ENCODE measurements around the gene ADI1. TPM values are rescaled to one million over a fixed set of nuclear protein-coding genes. Genes with fewer than 3 reads are reported as not detected.

The ADI1 gene
- total RNA-seq (2022; extraction: Qiagen RNA extraction) = 50.0 to 61.1 TPM (median 57.2 TPM) in 5 replicates

GRCh38 chr2:3519255-3520205, at the start of gene ADI1:
Gene ADI1 (minus strand): TSS chr2:3519531. CDS start chr2:3519487, 44 bp downstream.

GRCh38 chr2:3558205-3559014, 39.1 kb upstream of the ADI1 start, which contains the start of gene RNASEH1:
Gene RNASEH1 (minus strand): TSS chr2:3558333. CDS start chr2:3558260, 73 bp downstream.

Other genes starting within 250 kb of the ADI1 start
- 38.1 to 42.8 TPM (median 41.2 TPM) in 5 replicates for gene EIPR1, start 141.7 kb downstream of the ADI1 start, total RNA-seq (2022; extraction: Qiagen RNA extraction)
- 52.6 to 66.9 TPM (median 64.5 TPM) in 5 replicates for gene TRAPPC12, start 139.8 kb downstream of the ADI1 start, total RNA-seq (2022; extraction: Qiagen RNA extraction)
- 45.9 to 61.9 TPM (median 49.5 TPM) in 5 replicates for gene RNASEH1, start 38.8 kb upstream of the ADI1 start, total RNA-seq (2022; extraction: Qiagen RNA extraction)
- 2,930 to 4,234 TPM (median 3,087 TPM) in 5 replicates for gene RPS7, start 55.7 kb upstream of the ADI1 start, total RNA-seq (2022; extraction: Qiagen RNA extraction)
- gene COLEC11, start 75.6 kb upstream of the ADI1 start, total RNA-seq (2022; extraction: Qiagen RNA extraction) = 0.48 to 0.69 TPM (median 0.50 TPM) in 5 replicates
- gene ALLC, start 138.7 kb upstream of the ADI1 start, total RNA-seq (2022; extraction: Qiagen RNA extraction) = 0.07 TPM in 1 of 5 replicates, not detected in the others
- 0.21 to 0.56 TPM (median 0.40 TPM) in 4 of 5 replicates, not detected in the other for gene DCDC2C, start 184.0 kb upstream of the ADI1 start, total RNA-seq (2022; extraction: Qiagen RNA extraction)